Psoas muscle (tissue), 8 donors: ENCODE results near the gene MT1H. TPM values are rescaled to one million over a fixed set of nuclear protein-coding genes. Genes with fewer than 3 reads are reported as not detected.

ENCODE experiments used
- ATAC-seq, 4 donors: fragments of 200-7000 bp; cut with Tn5 transposase; one replicate each; pipeline ENCODE4 v1.9.1; 2020; ENCODE audit warnings: moderate library complexity in 3 of 4, mild to moderate bottlenecking in 2 of 4
- DNase-seq, 2 donors: peaks; one replicate each; pipeline ENCODE4 v3.0.0-alpha.2; 2020
- H3K27ac ChIP-seq: fragments of 200-600 bp; one replicate; pipeline ENCODE4 v1.8.0; 2022
- H3K27me3 ChIP-seq, 3 donors: fragments of 200-600 bp in 1 of 3; one replicate each; pipeline versions ENCODE4 v1.6.1 to v1.8.0; 2013 to 2022; ENCODE audit warnings: low read length in 2 of 3, mild to moderate bottlenecking in 2 of 3, moderate library complexity in 1 of 3; ENCODE audit not compliant: insufficient read depth in 3 of 3
- H3K36me3 ChIP-seq, 2 donors: fragments of 200-600 bp in 1 of 2; one replicate each; pipeline versions ENCODE4 v1.6.1 to v1.8.0; 2013 to 2022; ENCODE audit warnings: low read depth in 1 of 2, mild to moderate bottlenecking in 1 of 2, moderate library complexity in 1 of 2; ENCODE audit not compliant: insufficient read depth in 1 of 2
- H3K4me1 ChIP-seq: fragments of 200-600 bp; one replicate; pipeline ENCODE4 v1.8.0; 2022
- H3K4me3 ChIP-seq: fragments of 200-600 bp; one replicate; pipeline ENCODE4 v1.8.0; 2022; ENCODE audit warnings: mild to moderate bottlenecking
- H3K9me3 ChIP-seq: fragments of 200-600 bp; one replicate; pipeline ENCODE4 v1.8.0; 2022
- WGBS, 3 donors: extraction: QIAGEN DNeasy Blood & Tissue Kit; methylation state at CpG; one replicate each; pipeline versions ENCODE4 v1.1.6 to v1.1.7; 2013; 5-methylcytosine and 5-hydroxymethylcytosine counted together
- intact Hi-C, 2 donors: fragments of 100-400 bp; cut with DNase I; formaldehyde crosslinking; loops; one replicate each; pipeline versions ENCODE4 v1.11.0 to v1.14.2; 2022
- polyA plus RNA-seq, 3 donors: library from polyadenylated mRNA; stranded (reverse); fragments of 200-250 nt; gene quantifications; one replicate each; pipeline ENCODE4 v1.2.3, GENCODE V29; 2013
- total RNA-seq, 4 donors: library from RNA; stranded (reverse); fragmentation: NEBNext Ultra II Directional in 2 of 4; extraction: Animal tissue kit (Norgen Biotek cat#: 25700) in 2 of 4; gene quantifications; one replicate each; pipeline versions ENCODE4 v1.2.1 to v1.2.4, GENCODE V29; 2021 to 2023
- TF ChIP-seq, protein P1 (sequence below): fragments of 200-600 bp; IDR thresholded peaks from one replicate; pipeline ENCODE4 v1.8.0; 2022; ENCODE audit warnings: antibody characterized with exemption
- donor health status: healthy with polysubstance abuse.
- donor health status: DM: no; HTN: no; CAD: no; lungs with moderate emphysema.
- donor health status: Bipolar disorder and iron deficiency.
- donor health status: healthy.
- donor health status: DM: yes; HTN: yes; CAD: no.
- donor health status: DM: no; HTN: no; CAD: no.
- donor health status: DM: no; HTN: no; CAD: no.
- donor health status: DM: yes; HTN: yes; CAD: no.

MT1H gene
- total and polyA plus RNA-seq, 7 donors: not detected

DNA sequence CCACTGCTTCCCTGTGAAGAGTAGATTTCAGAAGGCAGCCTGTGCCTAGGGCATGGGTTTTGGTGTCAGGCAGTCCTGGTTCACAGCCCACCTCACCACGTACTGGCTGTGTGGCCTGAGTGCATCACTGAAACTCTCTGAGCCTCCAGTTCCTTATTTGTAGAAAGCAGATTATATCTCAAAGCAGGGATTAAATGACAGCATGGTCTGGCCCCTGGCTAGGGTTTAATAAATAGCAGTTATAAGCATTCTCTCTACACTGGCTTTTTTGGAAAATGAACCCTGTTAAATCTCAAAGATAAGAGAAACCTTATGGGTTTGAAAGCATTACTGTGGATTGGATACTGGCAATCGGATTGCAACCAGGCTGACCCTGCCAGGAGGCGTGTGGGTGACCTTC, 40.1 kb upstream of the MT1H start:
- peaks cover 32% of the 10 kb centered on the region for H3K4me1 ChIP-seq
- H3K27ac ChIP-seq: peak overlapping the region; percentile 97
- 50 to 69% (median 57%) methylated on average over 3 of the region's 3 CpGs for WGBS, 3 donors
- H3K36me3 ChIP-seq: no peaks in the 10 kb centered on the region
- H3K9me3 ChIP-seq: no peaks in the 10 kb centered on the region
- H3K27me3 ChIP-seq: no peaks in the 10 kb centered on the region
- ATAC-seq: no peak
- intact Hi-C loops: loop anchor here in 1 of 2 donors (2.0 kb wide), 1 partner anchor 49 kb away; no protein-coding TSS in a partner anchor
- no peak for DNase-seq
- TF ChIP-seq, protein P1, sequence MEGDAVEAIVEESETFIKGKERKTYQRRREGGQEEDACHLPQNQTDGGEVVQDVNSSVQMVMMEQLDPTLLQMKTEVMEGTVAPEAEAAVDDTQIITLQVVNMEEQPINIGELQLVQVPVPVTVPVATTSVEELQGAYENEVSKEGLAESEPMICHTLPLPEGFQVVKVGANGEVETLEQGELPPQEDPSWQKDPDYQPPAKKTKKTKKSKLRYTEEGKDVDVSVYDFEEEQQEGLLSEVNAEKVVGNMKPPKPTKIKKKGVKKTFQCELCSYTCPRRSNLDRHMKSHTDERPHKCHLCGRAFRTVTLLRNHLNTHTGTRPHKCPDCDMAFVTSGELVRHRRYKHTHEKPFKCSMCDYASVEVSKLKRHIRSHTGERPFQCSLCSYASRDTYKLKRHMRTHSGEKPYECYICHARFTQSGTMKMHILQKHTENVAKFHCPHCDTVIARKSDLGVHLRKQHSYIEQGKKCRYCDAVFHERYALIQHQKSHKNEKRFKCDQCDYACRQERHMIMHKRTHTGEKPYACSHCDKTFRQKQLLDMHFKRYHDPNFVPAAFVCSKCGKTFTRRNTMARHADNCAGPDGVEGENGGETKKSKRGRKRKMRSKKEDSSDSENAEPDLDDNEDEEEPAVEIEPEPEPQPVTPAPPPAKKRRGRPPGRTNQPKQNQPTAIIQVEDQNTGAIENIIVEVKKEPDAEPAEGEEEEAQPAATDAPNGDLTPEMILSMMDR: no peak
- no peak overlapping the region for H3K4me3 ChIP-seq

- TF ChIP-seq, protein P1: no peak
- Histone ChIP-seq H3K27me3 (no peaks in the 10 kb centered on the region), H3K9me3 (no peaks in the 10 kb centered on the region), H3K4me3 (no peak overlapping the region), H3K36me3 (no peaks in the 10 kb centered on the region), H3K4me1 (peaks cover 29% of the 10 kb centered on the region), H3K27ac (no peak overlapping the region)
- intact Hi-C loops: loop anchor here in 1 of 2 donors (5.0 kb wide), 1 partner anchor 42 kb away; no protein-coding TSS in a partner anchor
- no peak for ATAC-seq
- 70 to 74% (median 74%) methylated on average over 3 of the region's 3 CpGs for WGBS, 3 donors
- no peak for DNase-seq
Observed at GRCh38 chr16:56630134-56630533, 39.5 kb upstream of the MT1H start.

GRCh38 chr16:56631197-56631596, 38.4 kb upstream of the MT1H start:
- intact Hi-C loops: loop anchor here in 1 of 2 donors (5.0 kb wide), 1 partner anchor 41 kb away; no protein-coding TSS in a partner anchor
- Histone ChIP-seq H3K9me3 (no peaks in the 10 kb centered on the region), H3K27ac (no peak overlapping the region), H3K27me3 (peaks cover 0 to 2% (median 0%) of the 10 kb centered on the region in 3 donors), H3K36me3 (no peaks in the 10 kb centered on the region), H3K4me1 (peaks cover 22% of the 10 kb centered on the region), H3K4me3 (no peak overlapping the region)
- TF ChIP-seq, protein P1: no peak
- no peak for ATAC-seq
- no peak for DNase-seq
- WGBS, 3 donors: 88 to 94% (median 91%) methylated on average over 10 of the region's 10 CpGs

DNA sequence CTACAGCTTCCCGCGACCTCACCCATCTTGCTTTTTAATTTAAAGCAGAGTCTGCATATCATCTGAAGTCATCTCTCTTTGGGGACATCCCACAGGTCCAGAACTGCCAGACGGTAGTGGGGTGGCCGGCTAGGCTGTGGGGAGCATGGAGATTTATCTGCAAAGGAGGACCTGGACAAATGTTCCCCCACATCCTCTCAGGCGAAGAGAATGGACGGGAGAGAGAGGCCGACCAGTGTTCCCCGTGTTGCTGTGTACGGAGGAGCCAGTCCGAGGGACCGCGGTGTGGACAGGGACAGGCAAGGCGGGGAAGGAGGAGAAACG, 37.8 kb upstream of the MT1H start:
- Histone ChIP-seq H3K27ac (peak overlapping the region; percentile 34), H3K9me3 (no peaks in the 10 kb centered on the region), H3K36me3 (no peaks in the 10 kb centered on the region), H3K4me3 (peak overlapping the region; percentile 67), H3K4me1 (peaks cover 16% of the 10 kb centered on the region), H3K27me3 (peaks cover 0 to 2% (median 0%) of the 10 kb centered on the region in 3 donors)
- peak in 1 of 4 donors; percentile 19 for ATAC-seq
- intact Hi-C loops: loop anchor here in 1 of 2 donors (5.0 kb wide), 1 partner anchor 41 kb away; no protein-coding TSS in a partner anchor
- DNase-seq: no peak
- TF ChIP-seq, protein P1: no peak
- 40 to 46% (median 41%) methylated on average over 12 to 14 of the region's 14 CpGs for WGBS, 3 donors
